Keratinocyte (primary cell): ENCODE data around the gene TMEM132A. TPM values are rescaled to one million over a fixed set of nuclear protein-coding genes. Genes with fewer than 3 reads are reported as not detected.

Source experiments
- DNase-seq: peaks from one replicate; pipeline ENCODE4 v3.0.0-alpha.2; 2011; ENCODE audit warnings: low read depth, missing footprints, low spot score
- FAIRE-seq: peaks from 2 replicates; lab custom pipeline; 2011; peaks lifted over from hg19 to GRCh38; lab: Jason Lieb, UNC
- H2AFZ ChIP-seq: 2 replicates; pipeline ENCODE4 v1.6.0; 2012; ENCODE audit warnings: low read length, control low read depth, inconsistent platforms; ENCODE audit not compliant: control insufficient read depth
- H3K27ac ChIP-seq: 2 replicates; pipeline ENCODE4 v1.5.1; 2011; ENCODE audit warnings: low read length; ENCODE audit not compliant: control insufficient read depth, insufficient read depth
- H3K27me3 ChIP-seq: 3 replicates; pipeline ENCODE4 v1.6.0; 2011; ENCODE audit warnings: low read length; ENCODE audit not compliant: control insufficient read depth, insufficient read depth; ENCODE audit errors: extremely low read depth
- H3K36me3 ChIP-seq, 2 experiments: 2 replicates in 1 of 2; 3 replicates in 1 of 2; pipeline ENCODE4 v1.5.1; 2011; ENCODE audit warnings: low read length in 2 of 2, mild to moderate bottlenecking in 1 of 2; ENCODE audit not compliant: control insufficient read depth in 2 of 2, insufficient read depth in 2 of 2; ENCODE audit errors: extremely low read depth in 1 of 2
- H3K4me1 ChIP-seq: 3 replicates; pipeline ENCODE4 v1.5.1; 2011; ENCODE audit warnings: low read length; ENCODE audit not compliant: control insufficient read depth, insufficient read depth; ENCODE audit errors: extremely low read depth
- H3K4me2 ChIP-seq: 3 replicates; pipeline ENCODE4 v1.6.0; 2011; ENCODE audit warnings: low read depth, low read length; ENCODE audit not compliant: control insufficient read depth, insufficient read depth; ENCODE audit errors: extremely low read depth
- H3K4me3 ChIP-seq, 3 experiments: fragments of 200-600 bp in 1 of 3; sonication (generic) in 1 of 3; 2 replicates in 2 of 3; 3 replicates in 1 of 3; pipeline ENCODE4 v1.5.1; 2011 to 2016; ENCODE audit warnings: low read length in 3 of 3, mild to moderate bottlenecking in 3 of 3, control low read depth in 2 of 3, inconsistent platforms in 1 of 3, low read depth in 1 of 3, mixed read lengths in 1 of 3, mixed run types in 1 of 3, moderate library complexity in 1 of 3; ENCODE audit not compliant: control insufficient read depth in 2 of 3, insufficient read depth in 2 of 3; ENCODE audit errors: extremely low read depth in 1 of 3
- H3K79me2 ChIP-seq: 2 replicates; pipeline ENCODE4 v1.6.0; 2012; ENCODE audit warnings: low read length; ENCODE audit not compliant: control insufficient read depth, insufficient read depth
- H3K9ac ChIP-seq: 3 replicates; pipeline ENCODE4 v1.6.0; 2011; ENCODE audit warnings: low read length; ENCODE audit not compliant: control insufficient read depth, insufficient read depth; ENCODE audit errors: extremely low read depth
- H3K9me1 ChIP-seq: 3 replicates; pipeline ENCODE4 v1.6.0; 2011; ENCODE audit warnings: low read length; ENCODE audit not compliant: control insufficient read depth, insufficient read depth; ENCODE audit errors: extremely low read depth
- H3K9me3 ChIP-seq: 2 replicates; pipeline ENCODE4 v1.5.1; 2012; ENCODE audit warnings: low read depth, low read length; ENCODE audit not compliant: control insufficient read depth
- H4K20me1 ChIP-seq: 3 replicates; pipeline ENCODE4 v1.6.0; 2011; ENCODE audit warnings: low read length; ENCODE audit not compliant: control insufficient read depth, insufficient read depth; ENCODE audit errors: extremely low read depth
- CTCF ChIP-seq, 3 experiments: IDR thresholded peaks in 1 of 3; conservative IDR thresholded peaks in 1 of 3; optimal IDR thresholded peaks in 1 of 3; 2 replicates in 2 of 3; 3 replicates in 1 of 3; pipeline versions ENCODE3 to v1.5.1; 2011; ENCODE audit warnings: low read length in 3 of 3, mild to moderate bottlenecking in 3 of 3, moderate library complexity in 2 of 3, control low read depth in 1 of 3, inconsistent platforms in 1 of 3; ENCODE audit not compliant: insufficient read depth in 2 of 3; ENCODE audit errors: extremely low read depth in 1 of 3
- EZH2 ChIP-seq: IDR thresholded peaks from one replicate; pipeline ENCODE4 v1.6.1; 2012; ENCODE audit warnings: inconsistent platforms, mild to moderate bottlenecking, low read length, moderate library complexity
- dilution Hi-C: fragments of 300-500 bp; cut with MboI; formaldehyde crosslinking; loops from one replicate; pipeline ENCODE4 v1.7.0; 2020; ENCODE audit warnings: low sequenced_read_pairs; ENCODE audit not compliant: extremely low pct_ligation_motif_present
- polyA plus RNA-seq, 5 experiments: library from polyadenylated mRNA; depleted of rRNA in 3 of 5; stranded (reverse) in 3 of 5; stranded (forward) in 1 of 5; unstranded in 1 of 5; fragments of >200 nt; gene quantifications; 1 replicate in 1 of 5; 2 replicates in 3 of 5; 3 replicates in 1 of 5; pipeline versions ENCODE4 v1.2.1 to v1.2.3, GENCODE V29; 2011 to 2012; ENCODE audit warnings: missing spikeins in 2 of 5, low read depth in 1 of 5, low replicate concordance in 1 of 5

Gene TMEM132A
- polyA plus RNA-seq, 1 donor (not counting 4 experiments of a cell fraction or from before 2014, with no cell fraction given): 16.6 TPM

GRCh38 chr11:60947700-60948099 is 23.4 kb downstream of the TMEM132A start:
- Histone ChIP-seq H3K27ac (no peak overlapping the region), H3K4me2 (no peak overlapping the region)
- dilution Hi-C loops: no loop called here

GRCh38 chr11:60948250-60948649 is 24.0 kb downstream of the TMEM132A start:
- H3K36me3 ChIP-seq: no peaks in the 10 kb centered on the region
- no peak for DNase-seq
- TF ChIP-seq EZH2 (no peak), CTCF (optimal IDR thresholded peaks at IDR 0.05 in 1 of 3, IDR thresholded peaks at IDR 0.05 in 1 of 3, conservative IDR thresholded peaks at IDR 0.05 in 1 of 3; ENCODE audit: extremely low read depth in 1 of 3, insufficient read depth in 2 of 3, low read length in 3 of 3) (no peak)
- H3K4me1 ChIP-seq: peaks cover 8% of the 10 kb centered on the region
- no peaks in the 10 kb centered on the region for H3K9me1 ChIP-seq
- H3K9me3 ChIP-seq: no peaks in the 10 kb centered on the region
- H3K4me2 ChIP-seq: no peak overlapping the region
- peaks cover 4% of the 10 kb centered on the region for H3K27me3 ChIP-seq
- H3K4me3 ChIP-seq: no peak overlapping the region
- no peaks in the 10 kb centered on the region for H4K20me1 ChIP-seq
- H3K9ac ChIP-seq: no peak overlapping the region
- dilution Hi-C loops: no loop called here
- no peak overlapping the region for H2AFZ ChIP-seq
- H3K27ac ChIP-seq: no peak overlapping the region
- no peaks in the 10 kb centered on the region for H3K79me2 ChIP-seq
- no peak for FAIRE-seq

More at GRCh38 chr11:60947700-60948099, 23.4 kb downstream of the TMEM132A start:
- H4K20me1 ChIP-seq: no peaks in the 10 kb centered on the region
- H2AFZ ChIP-seq: no peak overlapping the region
- FAIRE-seq (no peak), DNase-seq (no peak)
- H3K79me2 ChIP-seq: no peaks in the 10 kb centered on the region
- H3K4me1 ChIP-seq: peaks cover 14% of the 10 kb centered on the region
- H3K36me3 ChIP-seq: no peaks in the 10 kb centered on the region
- no peak overlapping the region for H3K4me3 ChIP-seq
- H3K27me3 ChIP-seq: peaks cover 4% of the 10 kb centered on the region
- H3K9me3 ChIP-seq: no peaks in the 10 kb centered on the region
- no peak for TF ChIP-seq EZH2
- TF ChIP-seq CTCF (optimal IDR thresholded peaks at IDR 0.05 in 1 of 3, IDR thresholded peaks at IDR 0.05 in 1 of 3, conservative IDR thresholded peaks at IDR 0.05 in 1 of 3; ENCODE audit: extremely low read depth in 1 of 3, insufficient read depth in 2 of 3, low read length in 3 of 3): no peak
- no peaks in the 10 kb centered on the region for H3K9me1 ChIP-seq
- no peak overlapping the region for H3K9ac ChIP-seq
